ENCODE data around the gene CCDC8.
"Not testable (repeated sequence)": the region's sequence is repeated elsewhere in the genome, so short reads cannot be mapped to it uniquely, and the experiment has no call there.

Gene CCDC8

DNA sequence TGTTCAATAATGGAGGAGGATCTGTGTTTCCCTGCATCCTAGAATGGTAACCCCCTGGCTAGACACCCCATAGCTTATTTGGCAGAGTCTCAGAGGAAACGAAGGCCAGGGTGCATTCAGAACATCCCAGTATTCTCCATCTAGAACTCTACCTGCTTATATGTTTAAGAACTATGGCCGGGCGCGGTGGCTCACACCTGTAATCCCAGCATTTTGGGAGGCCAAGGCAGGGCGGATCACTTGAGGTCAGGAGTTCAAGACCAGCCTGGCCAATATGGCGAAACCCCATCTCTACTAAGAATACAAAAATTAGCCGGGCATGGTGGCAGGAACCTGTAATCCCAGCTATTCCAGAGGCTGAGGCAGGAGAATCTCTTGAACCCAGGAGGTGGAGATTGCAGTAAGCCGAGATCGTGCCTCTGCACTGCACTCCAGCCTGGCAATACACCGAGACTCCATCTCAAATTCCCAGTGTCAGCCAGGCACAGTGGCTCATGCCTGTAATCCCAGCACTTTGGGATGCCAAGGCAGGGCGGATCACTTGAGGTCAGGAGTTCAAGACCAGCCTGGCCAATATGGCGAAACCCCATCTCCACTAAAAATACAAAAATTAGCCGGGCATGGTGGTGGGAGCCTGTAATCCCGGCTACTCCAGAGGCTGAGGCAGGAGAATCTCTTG, 15.4 kb downstream of the CCDC8 start:
- not testable (repeated sequence) for DNase-seq

DNA sequence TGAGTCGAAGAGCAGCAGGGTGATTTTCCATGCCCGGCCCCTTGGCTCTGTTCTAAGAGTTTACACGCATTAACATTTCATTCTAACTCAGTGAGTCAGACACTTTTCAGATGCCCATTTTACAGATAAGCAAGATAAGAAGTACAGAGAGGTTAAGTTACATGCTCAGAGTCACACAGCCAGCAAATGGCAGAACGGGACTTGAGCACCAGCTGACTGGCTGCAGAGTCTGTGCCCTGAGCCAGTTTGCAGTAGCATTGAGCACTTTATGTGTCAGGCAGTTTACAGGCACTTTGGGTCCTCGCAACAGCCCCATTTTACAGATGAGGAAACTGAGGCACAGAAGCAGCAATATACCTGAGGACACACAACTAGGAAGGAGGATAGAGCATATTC, 19.0 kb downstream of the CCDC8 start:
- no peak for DNase-seq

DNA sequence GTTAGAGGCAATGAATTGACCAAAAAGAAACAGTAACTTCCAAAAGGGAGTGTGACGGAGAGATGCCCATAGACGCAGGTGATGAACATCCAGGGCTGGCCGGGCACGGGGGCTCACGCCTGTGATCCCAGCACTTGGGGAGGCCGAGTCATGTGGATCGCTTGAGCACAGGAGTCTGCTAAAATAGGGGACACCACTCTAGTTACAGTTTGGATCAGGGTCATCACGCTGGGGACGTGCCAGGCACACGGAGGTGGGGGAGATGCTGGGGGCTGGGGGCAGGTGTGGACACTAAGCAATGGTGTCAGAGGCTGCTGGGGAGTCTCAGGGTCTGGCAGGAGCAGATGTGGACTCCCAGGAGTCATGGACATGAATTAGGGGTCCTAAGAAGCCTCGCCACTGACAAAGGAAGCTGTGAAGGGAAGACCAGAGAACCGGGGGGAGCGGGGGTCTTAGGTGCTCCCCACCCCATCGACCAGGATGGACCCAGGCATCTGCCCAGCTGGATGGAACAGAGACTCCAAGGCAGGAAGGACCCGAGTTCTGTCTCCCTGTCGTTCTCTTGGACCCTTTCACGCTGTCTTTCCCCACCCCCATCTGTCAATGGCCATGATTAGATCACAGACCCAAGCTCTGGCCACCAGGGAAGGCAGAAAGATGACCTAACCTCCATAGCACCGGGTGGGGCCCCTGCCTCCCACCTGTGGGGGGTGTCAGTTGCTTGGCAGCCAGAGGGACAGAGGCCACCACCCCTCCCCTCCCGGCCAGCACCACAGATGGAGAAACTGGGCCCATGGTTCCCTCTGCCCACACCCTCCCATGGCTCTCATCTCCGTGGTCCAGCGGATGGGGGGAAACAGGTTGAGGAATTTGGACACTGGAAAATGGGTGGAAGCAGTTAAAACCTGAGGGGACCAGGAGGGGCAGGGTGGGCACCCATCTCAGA, 19.6 kb downstream of the CCDC8 start:
- no peak for DNase-seq

DNA sequence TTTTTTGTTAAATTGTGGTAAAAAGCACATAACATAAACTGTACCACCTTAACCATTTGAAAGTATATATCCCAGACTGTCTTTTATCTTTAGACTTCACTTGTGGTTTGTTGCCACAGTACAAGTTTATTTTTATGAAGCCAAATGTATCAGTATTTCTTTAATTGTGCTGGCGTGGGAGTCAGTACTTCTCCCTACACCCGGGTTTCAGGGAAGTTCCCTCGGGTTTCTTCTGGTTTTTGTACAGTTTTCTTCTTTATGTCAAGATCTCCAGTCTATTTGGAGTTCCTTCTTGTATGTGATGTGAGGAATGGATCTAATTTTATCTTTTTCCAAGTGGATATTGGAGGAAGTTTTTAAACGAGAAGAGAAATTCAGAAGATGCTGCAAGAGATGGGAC, 20.5 kb downstream of the CCDC8 start:
- no peak for DNase-seq

DNA sequence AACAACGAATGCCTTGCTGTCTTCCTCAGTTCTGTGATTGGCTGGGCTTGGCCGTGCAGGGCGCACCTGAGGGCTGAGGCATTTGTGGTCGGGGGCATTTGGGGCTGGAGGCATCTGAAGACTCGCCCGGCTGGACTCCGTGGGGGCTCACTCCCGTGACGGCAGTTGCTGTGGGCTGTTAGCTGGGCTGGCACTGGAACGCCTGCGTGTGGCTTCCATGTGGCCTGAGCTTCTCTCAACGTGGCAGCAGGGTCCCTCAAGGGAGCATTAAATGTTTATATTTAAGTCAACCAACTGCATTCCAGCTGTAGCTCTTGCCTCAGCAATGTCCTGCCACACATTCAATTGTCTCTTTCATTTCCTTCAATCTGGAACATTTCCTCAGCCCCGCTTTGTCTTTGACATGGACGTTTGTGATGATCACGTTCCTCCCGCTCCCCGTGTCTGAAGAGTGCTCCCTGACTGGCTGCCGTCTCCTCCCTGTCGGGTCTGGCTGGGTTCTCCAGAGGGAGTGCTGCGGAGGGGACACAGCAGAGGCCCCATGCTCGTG, 21.0 kb downstream of the CCDC8 start:
- no peak for DNase-seq

DNA sequence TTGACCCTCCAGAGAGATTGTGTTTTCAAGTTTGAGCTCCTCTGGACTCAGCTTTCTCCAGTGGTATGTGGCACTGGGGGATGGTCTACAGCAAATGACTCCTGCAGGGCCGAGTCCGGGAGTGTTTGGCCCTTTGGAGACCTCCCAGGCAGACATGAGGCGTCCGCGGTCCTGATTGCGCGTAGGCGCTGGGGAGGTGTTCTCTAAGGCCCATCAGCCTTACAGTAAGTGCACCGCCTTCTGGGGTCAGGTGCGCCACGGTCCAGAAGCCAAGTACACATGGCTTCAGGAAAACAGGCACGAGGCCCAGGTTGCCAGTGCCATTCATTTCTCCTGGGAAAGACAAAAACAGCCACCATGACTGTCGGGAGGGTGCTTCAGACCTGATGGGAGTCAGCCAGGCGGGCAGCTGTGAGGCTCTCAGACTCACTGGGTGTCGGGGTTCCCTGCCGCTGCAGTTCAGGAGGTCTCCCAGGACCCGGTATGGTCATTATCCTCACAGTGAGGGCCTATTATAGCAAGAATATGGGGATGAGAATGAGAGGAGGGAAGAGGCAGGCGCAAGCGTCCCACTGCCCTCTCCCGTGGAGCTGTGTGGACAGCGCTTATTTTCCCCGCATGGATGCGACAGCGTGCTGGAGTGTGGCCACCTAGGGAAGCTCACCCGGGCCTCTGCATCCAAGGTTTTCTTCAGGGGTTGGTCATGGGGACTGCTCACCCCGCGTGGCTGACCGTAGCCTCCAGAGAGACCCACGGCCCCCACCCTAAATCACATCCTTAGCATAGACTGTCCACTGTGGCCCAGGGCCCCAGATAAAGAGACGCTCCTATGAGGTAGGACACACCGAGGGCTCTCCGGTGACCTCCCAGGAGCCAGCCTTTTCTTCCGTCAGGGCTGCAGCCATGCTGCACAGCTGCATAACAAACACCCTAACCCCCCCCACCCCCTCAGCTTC, 21.8 kb downstream of the CCDC8 start:
- no peak for DNase-seq

DNA sequence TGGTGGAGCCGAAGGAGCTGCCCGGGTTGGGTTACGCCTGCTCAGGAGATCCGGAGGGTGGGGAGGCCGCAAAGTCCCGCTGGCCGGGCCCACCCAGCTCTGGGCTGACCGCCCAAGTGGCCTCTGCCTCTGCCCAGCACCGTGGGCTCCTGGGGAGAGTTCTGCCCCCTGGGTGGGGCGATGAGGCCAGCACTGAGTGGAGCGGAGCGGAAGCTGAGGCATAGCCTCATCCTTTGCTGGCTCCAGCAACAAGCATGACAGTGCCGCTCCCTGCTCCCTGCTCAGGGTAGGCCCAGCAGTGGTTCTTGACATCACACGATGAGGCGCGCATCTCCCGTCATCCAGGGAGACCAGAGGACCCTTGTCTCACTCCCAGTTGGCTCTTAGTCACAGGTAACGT, 22.5 kb downstream of the CCDC8 start:
- DNase-seq, result no peak

DNA sequence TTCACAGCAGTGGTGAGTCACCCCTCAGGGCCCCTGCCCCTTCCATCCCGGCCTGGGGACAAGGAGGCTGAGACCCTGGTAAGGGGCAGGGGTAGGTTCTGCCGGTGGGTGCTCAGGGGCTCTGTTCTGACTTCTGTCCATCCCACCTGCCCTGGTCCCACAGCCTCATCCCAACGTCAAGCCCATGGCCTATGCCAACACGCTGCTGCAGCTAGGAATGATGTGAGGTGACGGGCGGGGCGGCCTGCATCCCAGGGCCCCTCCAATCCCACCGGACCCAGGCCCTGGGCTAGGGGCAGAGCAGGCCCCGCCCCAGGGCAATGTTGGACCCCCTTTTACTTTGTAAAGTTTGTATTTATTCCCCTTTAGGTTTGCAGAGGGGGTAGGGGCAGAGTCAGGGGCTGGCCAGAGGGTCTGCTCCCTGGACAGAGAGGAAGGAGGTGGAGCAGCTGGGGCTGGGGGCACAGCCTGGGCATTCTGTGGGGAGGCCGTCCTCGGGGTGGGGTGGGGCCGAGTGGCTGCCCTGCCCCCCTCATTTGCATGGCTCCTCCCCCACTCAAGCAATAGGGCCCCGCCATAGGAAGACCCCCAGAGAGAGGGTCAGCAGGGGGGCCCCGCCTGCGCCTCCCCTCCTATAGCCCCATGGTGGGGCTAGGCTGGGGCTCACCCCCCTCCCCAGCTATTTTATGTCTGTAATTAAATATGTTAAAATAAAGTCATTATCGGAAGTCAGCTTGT, 23.1 kb downstream of the CCDC8 start:
- DNase-seq, result no peak

DNA sequence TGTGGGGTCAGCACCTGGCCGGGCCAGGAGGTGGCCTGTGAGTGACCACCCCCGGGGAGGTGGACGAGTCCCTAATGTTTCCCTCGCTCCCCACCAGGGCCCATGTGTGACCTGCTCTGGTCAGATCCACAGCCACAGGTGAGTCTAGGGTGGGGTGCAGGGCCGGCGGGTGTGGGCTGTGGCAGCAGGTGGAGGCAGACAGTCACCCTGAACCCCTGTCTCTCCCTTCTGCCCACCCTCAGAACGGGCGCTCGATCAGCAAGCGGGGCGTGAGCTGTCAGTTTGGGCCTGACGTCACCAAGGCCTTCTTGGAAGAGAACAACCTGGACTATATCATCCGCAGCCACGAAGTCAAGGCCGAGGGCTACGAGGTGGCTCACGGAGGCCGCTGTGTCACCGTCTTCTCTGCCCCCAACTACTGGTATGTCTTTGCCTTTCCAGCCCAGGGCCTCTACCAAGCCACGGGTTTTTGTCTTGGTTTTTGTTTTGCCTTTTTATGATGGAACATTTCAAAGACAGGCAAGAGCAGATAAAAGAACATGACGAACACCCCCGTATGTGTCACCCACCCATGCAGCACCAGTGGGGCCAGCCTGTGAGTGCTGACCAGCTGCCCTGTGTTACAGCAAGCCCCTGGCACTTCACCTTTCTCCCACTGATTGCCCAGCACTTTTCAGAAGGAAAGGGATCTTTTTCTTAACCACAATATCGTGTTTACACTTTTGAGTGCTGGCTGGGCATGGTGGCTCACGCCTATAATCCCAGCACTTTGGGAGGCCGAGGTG, 24.9 kb downstream of the CCDC8 start:
- no peak for DNase-seq

DNA sequence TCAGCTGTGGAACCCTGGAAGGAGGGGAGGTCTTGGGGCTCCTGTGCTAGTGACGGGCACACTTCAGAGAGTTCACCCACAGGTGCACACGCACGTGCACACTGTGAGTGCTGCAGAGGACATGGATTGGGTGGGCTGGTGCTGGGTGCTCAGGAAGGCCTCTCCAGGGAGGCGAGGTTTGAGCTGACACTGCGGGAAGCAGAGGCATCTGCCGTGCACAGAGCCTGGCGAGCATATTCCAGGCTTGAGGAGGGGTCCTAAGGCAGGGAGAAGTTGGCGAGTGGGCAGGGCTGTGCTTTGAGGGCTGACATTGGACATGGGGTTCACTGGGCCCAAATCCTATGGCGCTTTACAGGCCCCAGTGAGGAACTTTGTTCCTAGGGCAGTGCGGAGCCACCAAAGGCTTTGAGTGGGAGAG, 25.6 kb downstream of the CCDC8 start:
- no peak for DNase-seq

DNA sequence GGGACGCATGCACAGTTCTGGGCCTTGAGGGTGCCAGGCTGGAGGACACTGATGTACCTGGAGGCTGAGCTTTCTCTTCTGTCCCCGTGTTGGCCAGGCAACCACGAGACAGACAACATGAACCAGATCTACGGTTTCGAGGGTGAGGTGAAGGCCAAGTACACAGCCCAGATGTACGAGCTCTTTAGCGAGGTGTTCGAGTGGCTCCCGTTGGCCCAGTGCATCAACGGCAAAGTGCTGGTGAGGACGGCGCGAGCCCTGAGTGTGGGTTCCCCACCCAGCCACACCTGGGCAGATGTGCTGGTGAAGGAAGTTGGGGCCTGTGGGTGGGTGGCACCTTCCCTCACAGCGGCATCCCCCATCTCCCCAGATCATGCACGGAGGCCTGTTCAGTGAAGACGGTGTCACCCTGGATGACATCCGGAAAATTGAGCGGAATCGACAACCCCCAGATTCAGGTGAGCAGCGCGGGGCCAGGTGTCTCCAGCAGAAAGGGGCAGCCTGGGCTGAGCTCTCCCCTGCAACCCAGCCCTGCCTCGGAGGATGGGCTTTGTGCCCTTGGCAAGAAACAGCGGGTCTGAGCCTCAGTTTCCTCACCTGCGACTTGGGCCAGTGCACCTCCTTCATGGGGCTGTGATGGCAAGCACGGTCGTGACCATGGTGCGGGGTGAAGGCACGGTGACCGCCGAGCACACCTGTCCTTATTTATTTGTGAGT, 26.2 kb downstream of the CCDC8 start:
- no peak for DNase-seq

DNA sequence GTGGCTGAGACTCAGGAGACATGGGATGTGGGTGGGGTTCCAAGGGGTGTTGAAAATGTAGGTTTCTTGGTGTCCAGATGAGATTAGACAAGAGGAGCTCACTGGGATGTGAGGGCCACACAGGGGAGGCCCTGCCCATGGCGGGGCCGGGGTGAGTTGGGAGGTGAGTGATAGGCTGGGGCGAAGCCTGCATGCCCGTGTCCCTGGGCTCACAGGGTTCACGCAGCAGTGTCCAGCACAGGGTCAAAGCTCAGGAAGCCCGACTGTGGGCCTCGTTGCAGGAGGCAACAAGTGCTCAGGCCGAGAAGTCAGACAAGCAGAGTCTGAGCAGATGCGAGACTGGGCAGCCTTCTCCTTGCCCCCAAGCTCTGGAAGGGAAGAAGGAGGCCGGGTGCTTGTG, 27.2 kb downstream of the CCDC8 start:
- DNase-seq, result no peak

DNA sequence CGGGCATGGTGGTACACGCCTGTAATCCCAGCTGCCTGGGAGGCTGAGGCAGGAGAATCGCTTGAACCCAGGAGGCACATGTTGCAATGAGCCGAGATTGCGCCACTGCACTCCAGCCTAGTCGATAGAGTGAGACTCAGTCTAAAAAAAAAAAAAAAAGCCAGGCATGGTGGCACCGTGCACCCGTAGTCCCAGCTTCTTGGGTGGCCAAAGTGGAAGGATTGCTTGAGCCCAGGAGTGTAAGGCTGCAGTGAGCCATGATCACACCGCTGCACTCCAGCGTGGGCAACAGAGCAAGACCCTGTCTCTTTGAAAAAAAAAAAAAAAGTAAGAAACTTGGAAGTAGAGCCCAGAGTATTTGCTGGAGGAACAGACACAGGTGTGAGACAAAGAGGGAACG, 27.7 kb downstream of the CCDC8 start:
- no peak for DNase-seq

DNA sequence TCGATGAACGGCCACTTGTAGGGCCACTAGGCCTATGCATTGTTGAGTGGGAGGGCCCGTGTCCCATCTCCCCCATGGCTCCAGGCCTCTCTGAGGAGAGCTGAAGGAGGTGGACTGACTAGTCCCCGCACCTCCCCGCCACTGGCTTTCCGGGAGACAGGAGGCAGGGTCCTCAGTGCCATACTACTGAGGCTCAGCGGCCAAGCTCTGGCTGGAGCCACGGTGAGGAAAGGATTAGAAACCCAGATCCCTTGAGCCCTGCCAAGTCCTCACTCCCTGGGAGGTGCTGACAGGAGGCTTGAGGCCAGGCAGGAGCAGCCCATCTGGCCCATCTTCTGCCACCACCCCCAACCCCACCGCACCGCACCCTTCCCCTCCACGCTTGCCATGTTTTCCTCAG, 29.0 kb downstream of the CCDC8 start:
- no peak for DNase-seq

DNA sequence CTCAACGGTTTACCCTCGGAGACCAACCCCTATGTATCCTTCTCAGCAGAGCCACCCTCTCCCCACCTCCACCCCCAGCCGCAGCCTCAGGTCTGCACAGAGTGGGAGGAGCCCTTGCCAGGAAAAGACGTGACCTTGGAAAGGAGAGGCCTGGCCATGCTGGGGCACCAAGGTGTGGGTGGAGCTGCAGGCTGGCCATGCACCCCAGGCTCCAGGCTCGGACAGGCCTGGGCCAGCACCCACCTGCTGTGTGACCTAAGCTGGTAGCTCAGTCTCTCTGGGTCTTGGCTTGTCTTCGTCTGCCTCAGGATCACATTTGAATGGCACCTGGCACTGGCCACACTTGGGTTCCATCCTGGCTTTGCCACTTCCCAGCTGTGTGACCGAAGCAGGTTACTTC, 29.5 kb downstream of the CCDC8 start:
- DNase-seq, result no peak

DNA sequence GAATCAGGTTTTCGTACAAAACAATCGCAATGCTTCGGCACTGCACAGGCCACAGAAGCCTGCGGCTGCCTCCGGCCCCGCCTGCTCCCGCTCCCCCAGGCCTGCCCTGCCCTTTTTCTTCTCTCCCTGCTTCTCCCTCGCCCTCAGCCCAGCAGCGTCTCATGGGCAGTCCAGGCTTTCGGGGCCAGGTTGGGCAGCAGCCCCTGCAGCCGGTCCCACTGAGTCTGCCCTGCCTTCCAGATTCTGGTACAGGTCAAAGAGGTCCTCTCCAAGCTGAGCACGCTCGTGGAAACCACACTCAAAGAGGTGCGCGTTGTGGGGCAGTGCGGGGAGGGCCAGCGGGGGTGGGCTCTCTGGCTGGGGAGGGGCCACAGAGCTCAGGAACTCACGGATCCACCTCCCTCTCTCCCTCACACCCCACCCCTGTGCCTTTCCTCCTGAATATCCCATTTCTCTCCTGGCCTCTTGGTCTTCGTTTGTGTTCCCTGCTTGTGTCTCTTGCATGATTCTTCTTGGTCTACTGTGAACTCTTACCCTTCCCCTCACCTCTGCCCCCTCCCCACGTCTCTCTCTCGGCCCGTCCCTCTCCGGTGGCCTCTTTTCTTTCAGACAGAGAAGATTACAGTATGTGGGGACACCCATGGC, 30.1 kb downstream of the CCDC8 start:
- no peak for DNase-seq

DNA sequence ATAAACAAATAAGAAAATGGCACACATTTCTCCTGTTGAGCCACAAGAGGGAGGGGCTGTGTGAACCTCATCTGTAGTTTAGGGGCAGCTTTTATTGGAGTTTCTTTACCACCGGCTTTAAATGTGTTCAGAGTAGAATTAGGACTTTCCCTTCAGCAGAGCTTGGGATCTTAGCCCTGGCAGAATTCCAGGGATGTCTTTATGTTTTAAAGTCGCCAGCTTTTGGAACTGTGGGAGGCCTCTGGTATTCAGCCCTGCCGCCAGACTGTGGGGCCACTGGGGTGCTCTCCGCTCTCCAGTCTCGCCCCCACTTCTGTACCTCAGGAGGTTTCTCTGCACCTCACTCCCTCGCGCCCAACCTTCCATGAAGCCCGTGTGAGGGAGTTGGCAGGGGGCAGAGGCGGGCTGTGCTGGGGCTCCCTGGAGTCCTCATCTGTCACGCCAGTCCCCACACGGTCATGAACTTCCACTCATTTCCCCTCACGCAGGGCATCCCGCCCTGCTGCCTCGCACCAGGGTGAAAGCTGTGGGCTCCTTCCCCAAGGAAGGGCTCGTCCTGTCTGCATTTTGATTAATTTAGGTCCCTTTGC, 31.5 kb downstream of the CCDC8 start:
- no peak for DNase-seq

DNA sequence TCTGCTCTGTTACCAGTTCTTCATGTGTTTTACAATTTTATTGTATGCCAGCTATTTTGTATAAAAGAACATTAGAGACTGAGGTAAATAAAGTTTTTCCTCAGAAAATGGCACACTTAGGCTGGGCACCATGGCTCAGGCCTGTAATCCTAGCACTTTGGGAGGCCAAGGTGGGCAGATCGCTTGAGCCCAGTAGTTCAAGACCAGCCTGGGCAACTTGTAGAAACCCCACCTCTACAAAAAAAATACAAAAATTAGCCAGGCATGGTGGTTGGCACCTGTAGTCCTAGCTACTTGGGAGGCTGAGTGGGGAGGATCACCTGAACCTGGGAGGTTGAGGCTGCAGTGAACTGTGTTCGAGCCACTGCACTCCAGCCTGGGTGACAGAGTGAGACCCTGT, 32.0 kb downstream of the CCDC8 start:
- no peak for DNase-seq

DNA sequence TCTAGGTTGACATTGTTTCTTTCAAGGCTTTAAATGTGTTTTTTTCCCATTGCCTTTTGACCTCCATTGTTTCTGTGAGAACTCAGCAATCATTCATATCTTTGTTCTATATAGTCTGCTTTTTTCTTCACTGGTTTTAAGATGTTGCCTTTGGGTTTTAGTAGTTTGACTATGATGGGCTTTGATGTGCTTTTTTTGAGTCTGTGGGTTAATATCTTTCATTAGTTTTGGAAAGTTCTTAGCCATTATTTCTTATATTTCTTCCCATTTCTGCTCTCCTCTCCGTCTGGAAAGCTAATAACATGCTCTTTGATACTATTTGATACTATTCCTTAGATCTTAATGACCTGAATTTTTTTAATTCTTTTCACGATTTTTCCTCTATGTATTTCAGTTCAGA, 32.7 kb downstream of the CCDC8 start:
- no peak for DNase-seq

DNA sequence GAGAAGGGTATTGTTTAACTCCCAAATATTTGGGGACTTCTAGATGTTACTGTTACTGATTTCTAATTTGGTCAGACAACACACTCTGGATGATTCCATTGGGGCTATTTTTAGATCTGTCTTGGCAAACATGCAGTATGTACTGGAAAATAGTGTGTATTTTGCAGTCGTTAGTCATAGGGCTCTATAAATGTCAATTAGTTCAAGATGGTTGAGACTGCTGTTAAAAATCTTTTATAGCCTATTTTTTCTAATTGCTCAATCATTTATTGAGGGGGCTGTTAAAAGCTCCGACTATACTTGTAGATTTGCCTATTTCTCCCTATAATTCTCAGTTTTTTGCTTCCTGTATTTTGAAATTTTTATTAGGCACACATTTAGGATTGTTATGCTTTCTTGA, 35.1 kb downstream of the CCDC8 start:
- DNase-seq, result no peak
